ENCODE measurements around the gene VPS26A.
"Not testable (repeated sequence)": the region's sequence is repeated elsewhere in the genome, so short reads cannot be mapped to it uniquely, and the experiment has no call there.

VPS26A gene

GRCh38 chr10:69103784-69104183, 20.2 kb upstream of the VPS26A start:
- DNase-seq (ENCODE audit: low spot score) = no peak

- no peak for DNase-seq (ENCODE audit: low spot score)
Measured at GRCh38 chr10:69104994-69105790, 18.8 kb upstream of the VPS26A start.

- no peak for DNase-seq (ENCODE audit: low spot score)
Measured at GRCh38 chr10:69107176-69107490, 16.8 kb upstream of the VPS26A start.

GRCh38 chr10:69107699-69108098, 16.3 kb upstream of the VPS26A start:
- DNase-seq (ENCODE audit: low spot score) = no peak

- no peak for DNase-seq (ENCODE audit: low spot score)
Measured at GRCh38 chr10:69119896-69120295, 4.1 kb upstream of the VPS26A start.

- DNase-seq (ENCODE audit: low spot score) = peak; percentile 29
Measured at GRCh38 chr10:69123306-69123746, 652 bp upstream of the VPS26A start.

- DNase-seq (ENCODE audit: low spot score) = peak; percentile 40
Measured at GRCh38 chr10:69124563-69125268, 738 bp downstream of the VPS26A start.

- DNase-seq (ENCODE audit: low spot score) = no peak
Measured at GRCh38 chr10:69125554-69125953, 1.6 kb downstream of the VPS26A start.

- DNase-seq (ENCODE audit: low spot score) = no peak
Measured at GRCh38 chr10:69130251-69130650, 6.3 kb downstream of the VPS26A start.

GRCh38 chr10:69139961-69140360, 16.0 kb downstream of the VPS26A start:
- no peak for DNase-seq (ENCODE audit: low spot score)

GRCh38 chr10:69141304-69141703, 17.3 kb downstream of the VPS26A start:
- DNase-seq (ENCODE audit: low spot score) = no peak

- not testable (repeated sequence) for DNase-seq (ENCODE audit: low spot score)
Measured at GRCh38 chr10:69142074-69142473, 18.1 kb downstream of the VPS26A start.

- no peak for DNase-seq (ENCODE audit: low spot score)
Measured at GRCh38 chr10:69142983-69143382, 19.0 kb downstream of the VPS26A start.

- DNase-seq (ENCODE audit: low spot score) = no peak
Measured at GRCh38 chr10:69145329-69145728, 21.4 kb downstream of the VPS26A start.

GRCh38 chr10:69145864-69146263, 21.9 kb downstream of the VPS26A start:
- no peak for DNase-seq (ENCODE audit: low spot score)

- no peak for DNase-seq (ENCODE audit: low spot score)
Measured at GRCh38 chr10:69146759-69147158, 22.8 kb downstream of the VPS26A start.

GRCh38 chr10:69151984-69152383, 28.0 kb downstream of the VPS26A start:
- DNase-seq (ENCODE audit: low spot score) = no peak

GRCh38 chr10:69153227-69153626, 29.2 kb downstream of the VPS26A start:
- no peak for DNase-seq (ENCODE audit: low spot score)

- no peak for DNase-seq (ENCODE audit: low spot score)
Measured at GRCh38 chr10:69160809-69161241, 36.8 kb downstream of the VPS26A start.

GRCh38 chr10:69168493-69168892, 44.5 kb downstream of the VPS26A start:
- DNase-seq (ENCODE audit: low spot score) = no peak

- no peak for DNase-seq (ENCODE audit: low spot score)
Measured at GRCh38 chr10:69172241-69172982, 48.4 kb downstream of the VPS26A start.

- not testable (repeated sequence) for DNase-seq (ENCODE audit: low spot score)
Measured at GRCh38 chr10:69175326-69175725, 51.3 kb downstream of the VPS26A start.

- DNase-seq (ENCODE audit: low spot score) = no peak
Measured at GRCh38 chr10:69176823-69177222, 52.8 kb downstream of the VPS26A start.
